ENCODE data around the gene TSPAN10. TPM values are rescaled to one million over a fixed set of nuclear protein-coding genes. Genes with fewer than 3 reads are reported as not detected.

The TSPAN10 gene
- total RNA-seq, 1 donor from 2014 or later, result not detected

- Mint-ChIP-seq H3K27ac (ENCODE audit: unreplicated experiment) (no peak overlapping the region), H3K27me3 (ENCODE audit: unreplicated experiment) (peaks cover 17% of the 10 kb centered on the region), H3K9me3 (ENCODE audit: unreplicated experiment) (peaks cover 5% of the 10 kb centered on the region), H3K36me3 (ENCODE audit: unreplicated experiment) (no peaks in the 10 kb centered on the region), H3K4me3 (ENCODE audit: unreplicated experiment) (no peak overlapping the region), H3K4me1 (ENCODE audit: low read depth, unreplicated experiment) (peaks cover 2% of the 10 kb centered on the region)
- DNase-seq, result no peak
- no peak for TF ChIP-seq CTCF (IDR thresholded peaks at IDR 0.05; ENCODE audit: partially characterized antibody, unreplicated experiment)
Measured at GRCh38 chr17:81651692-81652091, 14.7 kb downstream of the TSPAN10 start.

- peak overlapping the region; percentile 12 for H3K27ac Mint-ChIP-seq (ENCODE audit: unreplicated experiment)
- peaks cover 5% of the 10 kb centered on the region for H3K9me3 Mint-ChIP-seq (ENCODE audit: unreplicated experiment)
- H3K36me3 Mint-ChIP-seq (ENCODE audit: unreplicated experiment), result no peaks in the 10 kb centered on the region
- DNase-seq, result no peak
- TF ChIP-seq CTCF (IDR thresholded peaks at IDR 0.05; ENCODE audit: partially characterized antibody, unreplicated experiment), result no peak
- H3K4me1 Mint-ChIP-seq (ENCODE audit: low read depth, unreplicated experiment), result peaks cover 6% of the 10 kb centered on the region
- H3K27me3 Mint-ChIP-seq (ENCODE audit: unreplicated experiment), result peaks cover 10% of the 10 kb centered on the region
- H3K4me3 Mint-ChIP-seq (ENCODE audit: unreplicated experiment), result no peak overlapping the region
Measured at GRCh38 chr17:81652906-81653771, 16.1 kb downstream of the TSPAN10 start.

GRCh38 chr17:81655378-81656117 is 18.6 kb downstream of the TSPAN10 start:
- DNase-seq, result no peak
- Mint-ChIP-seq H3K4me1 (ENCODE audit: low read depth, unreplicated experiment) (peaks cover 6% of the 10 kb centered on the region), H3K27ac (ENCODE audit: unreplicated experiment) (no peak overlapping the region), H3K9me3 (ENCODE audit: unreplicated experiment) (peaks cover 5% of the 10 kb centered on the region), H3K36me3 (ENCODE audit: unreplicated experiment) (no peaks in the 10 kb centered on the region), H3K27me3 (ENCODE audit: unreplicated experiment) (peaks cover 5% of the 10 kb centered on the region), H3K4me3 (ENCODE audit: unreplicated experiment) (no peak overlapping the region)
- no peak for TF ChIP-seq CTCF (IDR thresholded peaks at IDR 0.05; ENCODE audit: partially characterized antibody, unreplicated experiment)

- peaks cover 5% of the 10 kb centered on the region for H3K27me3 Mint-ChIP-seq (ENCODE audit: unreplicated experiment)
- DNase-seq, result no peak
- H3K4me3 Mint-ChIP-seq (ENCODE audit: unreplicated experiment), result no peak within 1 kb of the TSS
- no peaks in the 10 kb centered on the region for H3K36me3 Mint-ChIP-seq (ENCODE audit: unreplicated experiment)
- H3K4me1 Mint-ChIP-seq (ENCODE audit: low read depth, unreplicated experiment), result peaks cover 6% of the 10 kb centered on the region
- H3K27ac Mint-ChIP-seq (ENCODE audit: unreplicated experiment), result no peak within 1 kb of the TSS
- peaks cover 5% of the 10 kb centered on the region for H3K9me3 Mint-ChIP-seq (ENCODE audit: unreplicated experiment)
- no peak for TF ChIP-seq CTCF (IDR thresholded peaks at IDR 0.05; ENCODE audit: partially characterized antibody, unreplicated experiment)
Measured at GRCh38 chr17:81656118-81656743, 19.2 kb downstream of the TSPAN10 start, which contains the start of gene PDE6G. Gene PDE6G, minus strand, starts transcription at chr17:81656542. Its CDS starts 3,237 bp downstream, at chr17:81653305.
